Adrenal gland (tissue), 12 donors: ENCODE measurements around the gene DNAH9. TPM values are rescaled to one million over a fixed set of nuclear protein-coding genes. Genes with fewer than 3 reads are reported as not detected.

Source experiments
- DNase-seq, 7 donors: peaks; one replicate each; pipeline ENCODE4 v3.0.0-alpha.2; 2019 to 2020
- H3K27ac ChIP-seq, 5 donors: fragments of 200-600 bp; sonication (generic) in 4 of 5; 1 replicate in 3 of 5; 2 replicates in 2 of 5; pipeline versions ENCODE4 v1.5.1 to v1.8.0; 2016 to 2020; ENCODE audit warnings: mild to moderate bottlenecking in 1 of 5
- H3K27me3 ChIP-seq: fragments of 200-600 bp; 2 replicates; pipeline ENCODE4 v1.8.0; 2021
- H3K36me3 ChIP-seq, 2 donors: fragments of 200-600 bp; replicated peaks in 1 of 2; 1 replicate in 1 of 2; 2 replicates in 1 of 2; pipeline versions ENCODE4 v1.5.1 to v1.8.0; 2018 to 2022
- H3K4me1 ChIP-seq, 2 donors: fragments of 200-600 bp; replicated peaks in 1 of 2; 1 replicate in 1 of 2; 2 replicates in 1 of 2; pipeline versions ENCODE4 v1.5.1 to v1.8.0; 2018 to 2021
- H3K4me3 ChIP-seq, 4 donors: fragments of 200-600 bp; sonication (generic) in 3 of 4; one replicate each; pipeline ENCODE4 v1.5.1; 2016 to 2018
- H3K9me3 ChIP-seq, 3 donors: fragments of 200-600 bp; sonication (generic) in 1 of 3; replicated peaks in 1 of 3; 1 replicate in 2 of 3; 2 replicates in 1 of 3; pipeline versions ENCODE4 v1.5.1 to v1.8.0; 2016 to 2021
- POLR2A ChIP-seq, 2 donors: fragments of 450-650 bp; IDR thresholded peaks; one replicate each; pipeline ENCODE4 v1.6.1; 2017; ENCODE audit warnings: antibody characterized with exemption in 2 of 2, mild to moderate bottlenecking in 2 of 2, moderate library complexity in 1 of 2
- WGBS, 4 donors: extraction: QIAGEN DNeasy Blood & Tissue Kit in 2 of 4; methylation state at CpG; one replicate each; pipeline versions ENCODE4 v1.1.5 to v1.1.7; 2013 to 2017; 5-methylcytosine and 5-hydroxymethylcytosine counted together
- intact Hi-C, 2 donors: fragments of 100-400 bp; cut with DNase I; formaldehyde crosslinking; loops; one replicate each; pipeline versions ENCODE4 v1.14.1 to v1.15.0; 2022 to 2023
- polyA plus RNA-seq, 3 donors: library from polyadenylated mRNA; stranded (reverse); fragments of 200-250 nt in 2 of 3; fragments of 350-450 nt in 1 of 3; fragmentation: Illumina TruSeq in 1 of 3; extraction: RNeasy Lipid Tissue Mini Kit (QIAGEN cat#74804) in 1 of 3; gene quantifications; one replicate each; pipeline ENCODE4 v1.2.3, GENCODE V29; 2013 to 2014
- total RNA-seq, 9 donors: library from RNA; depleted of rRNA in 4 of 9; stranded (reverse); fragments of >200 nt in 4 of 9; fragments of 120-200 nt in 1 of 9; fragmentation: NEBNext Ultra II Directional in 1 of 9; extraction: Animal tissue kit (Norgen Biotek cat#: 25700) in 1 of 9; gene quantifications; one replicate each; pipeline versions ENCODE4 v1.1.0 to v1.2.4, GENCODE V29; 2013 to 2023
- TF ChIP-seq, protein P1 (sequence below), 6 experiments: fragments of 450-650 bp in 4 of 6; fragments of 200-600 bp in 2 of 6; sonication (generic) in 1 of 6; IDR thresholded peaks; 1 replicate in 5 of 6; 2 replicates in 1 of 6; pipeline versions ENCODE4 v1.5.1 to v1.8.0; 2016 to 2021; ENCODE audit warnings: antibody characterized with exemption in 6 of 6, mild to moderate bottlenecking in 2 of 6, moderate library complexity in 1 of 6
- donor health status: healthy with polysubstance abuse.
- donor health status: Bipolar disorder and iron deficiency.
- donor health status: DM: yes; HTN: yes; CAD: no.
- donor health status: DM: no; HTN: no; CAD: no.
- donor health status: DM: no; HTN: no; CAD: no.
- donor health status: DM: yes; HTN: yes; CAD: no.

DNAH9 gene
- total and polyA plus RNA-seq, 12 donors = 0.28 to 3.5 (median 1.2) TPM

- Histone ChIP-seq H3K4me3 (no peak overlapping the region), H3K27me3 (no peaks in the 10 kb centered on the region), H3K9me3 (no peaks in the 10 kb centered on the region), H3K4me1 (no peaks in the 10 kb centered on the region), H3K36me3 (no peaks in the 10 kb centered on the region), H3K27ac (no peak overlapping the region)
- no peak for TF ChIP-seq POLR2A (IDR thresholded peaks at IDR 0.05)
- TF ChIP-seq, protein P1, sequence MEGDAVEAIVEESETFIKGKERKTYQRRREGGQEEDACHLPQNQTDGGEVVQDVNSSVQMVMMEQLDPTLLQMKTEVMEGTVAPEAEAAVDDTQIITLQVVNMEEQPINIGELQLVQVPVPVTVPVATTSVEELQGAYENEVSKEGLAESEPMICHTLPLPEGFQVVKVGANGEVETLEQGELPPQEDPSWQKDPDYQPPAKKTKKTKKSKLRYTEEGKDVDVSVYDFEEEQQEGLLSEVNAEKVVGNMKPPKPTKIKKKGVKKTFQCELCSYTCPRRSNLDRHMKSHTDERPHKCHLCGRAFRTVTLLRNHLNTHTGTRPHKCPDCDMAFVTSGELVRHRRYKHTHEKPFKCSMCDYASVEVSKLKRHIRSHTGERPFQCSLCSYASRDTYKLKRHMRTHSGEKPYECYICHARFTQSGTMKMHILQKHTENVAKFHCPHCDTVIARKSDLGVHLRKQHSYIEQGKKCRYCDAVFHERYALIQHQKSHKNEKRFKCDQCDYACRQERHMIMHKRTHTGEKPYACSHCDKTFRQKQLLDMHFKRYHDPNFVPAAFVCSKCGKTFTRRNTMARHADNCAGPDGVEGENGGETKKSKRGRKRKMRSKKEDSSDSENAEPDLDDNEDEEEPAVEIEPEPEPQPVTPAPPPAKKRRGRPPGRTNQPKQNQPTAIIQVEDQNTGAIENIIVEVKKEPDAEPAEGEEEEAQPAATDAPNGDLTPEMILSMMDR (IDR thresholded peaks at IDR 0.05) = no peak
- no peak for DNase-seq
- intact Hi-C loops = no loop called here
- 65 to 73% (median 69%) methylated on average over 10 of the region's 10 CpGs for WGBS, 4 donors
These were observed 234.3 kb downstream of the DNAH9 start for GRCh38 chr17:11832401-11833137.

DNA sequence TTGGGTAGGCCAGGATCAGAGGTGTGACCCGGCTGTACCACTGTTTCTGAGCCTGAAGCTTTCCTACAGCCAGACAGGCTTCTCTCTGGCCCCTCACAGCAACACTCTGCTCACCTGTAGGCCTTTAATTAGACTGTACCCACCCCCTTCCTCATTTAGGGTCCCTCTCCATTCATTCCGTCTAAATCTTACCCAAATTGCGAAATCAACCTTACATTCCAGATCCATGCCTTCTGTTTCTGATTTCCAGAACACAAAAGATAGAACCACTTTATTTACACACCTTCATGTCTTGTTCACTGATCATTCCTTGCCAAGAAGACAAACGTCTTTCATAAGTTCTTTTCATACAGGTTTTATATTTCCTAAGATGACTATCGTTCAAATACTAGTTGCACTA is 238.2 kb downstream of the DNAH9 start:
- H3K4me1 ChIP-seq = no peaks in the 10 kb centered on the region
- TF ChIP-seq, protein P1 (IDR thresholded peaks at IDR 0.05) = no peak
- no peak for TF ChIP-seq POLR2A (IDR thresholded peaks at IDR 0.05)
- intact Hi-C loops = no loop called here
- H3K9me3 ChIP-seq = no peaks in the 10 kb centered on the region
- DNase-seq = no peak
- H3K27me3 ChIP-seq = no peaks in the 10 kb centered on the region
- H3K36me3 ChIP-seq = no peaks in the 10 kb centered on the region
- H3K4me3 ChIP-seq = no peak overlapping the region
- H3K27ac ChIP-seq = no peak overlapping the region
- WGBS, 4 donors = 69 to 79% (median 76%) methylated on average over 5 of the region's 5 CpGs

- H3K9me3 ChIP-seq = no peaks in the 10 kb centered on the region
- no peaks in the 10 kb centered on the region for H3K4me1 ChIP-seq
- no peaks in the 10 kb centered on the region for H3K36me3 ChIP-seq
- 67 to 83% (median 80%) methylated on average over 2 of the region's 2 CpGs for WGBS, 4 donors
- no peak overlapping the region for H3K27ac ChIP-seq
- DNase-seq = no peak
- no peak overlapping the region for H3K4me3 ChIP-seq
- H3K27me3 ChIP-seq = no peaks in the 10 kb centered on the region
- TF ChIP-seq, protein P1 (IDR thresholded peaks at IDR 0.05) = no peak
- TF ChIP-seq POLR2A (IDR thresholded peaks at IDR 0.05) = no peak
- intact Hi-C loops = no loop called here
These were observed 241.8 kb downstream of the DNAH9 start for GRCh38 chr17:11840052-11840451.

DNA sequence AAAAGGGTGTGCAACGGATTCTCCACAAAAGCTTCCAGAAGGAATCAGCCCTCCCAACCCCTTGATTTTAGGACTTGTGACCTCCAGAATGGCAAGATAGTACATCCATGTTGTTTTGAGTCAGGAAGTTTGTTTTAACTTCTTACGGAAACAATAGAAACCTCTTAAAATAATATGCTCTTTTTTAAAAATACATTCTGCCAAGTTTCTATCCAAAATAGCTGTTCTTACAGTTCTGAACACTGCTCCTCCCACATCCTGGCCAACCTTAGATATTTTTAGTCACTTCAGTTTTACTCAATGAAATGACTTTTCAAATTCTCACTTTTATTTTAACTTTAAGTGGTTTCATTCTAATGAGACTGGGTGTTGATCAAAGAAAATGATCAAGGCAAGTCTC is 242.6 kb downstream of the DNAH9 start:
- no peak for DNase-seq
- Histone ChIP-seq H3K27ac (no peak overlapping the region), H3K4me3 (no peak overlapping the region), H3K27me3 (no peaks in the 10 kb centered on the region), H3K9me3 (no peaks in the 10 kb centered on the region), H3K36me3 (no peaks in the 10 kb centered on the region), H3K4me1 (no peaks in the 10 kb centered on the region)
- TF ChIP-seq, protein P1 (IDR thresholded peaks at IDR 0.05) = no peak
- no peak for TF ChIP-seq POLR2A (IDR thresholded peaks at IDR 0.05)
- intact Hi-C loops = no loop called here
- 49 to 52% (median 50%) methylated on average over 2 of the region's 2 CpGs for WGBS, 4 donors
